ENCODE results near the gene NACC2. TPM values are rescaled to one million over a fixed set of nuclear protein-coding genes. Genes with fewer than 3 reads are reported as not detected.

The NACC2 gene
- total RNA-seq, 4 donors from 2014 or later, result 15.0 to 35.2 (median 20.7) TPM

DNA sequence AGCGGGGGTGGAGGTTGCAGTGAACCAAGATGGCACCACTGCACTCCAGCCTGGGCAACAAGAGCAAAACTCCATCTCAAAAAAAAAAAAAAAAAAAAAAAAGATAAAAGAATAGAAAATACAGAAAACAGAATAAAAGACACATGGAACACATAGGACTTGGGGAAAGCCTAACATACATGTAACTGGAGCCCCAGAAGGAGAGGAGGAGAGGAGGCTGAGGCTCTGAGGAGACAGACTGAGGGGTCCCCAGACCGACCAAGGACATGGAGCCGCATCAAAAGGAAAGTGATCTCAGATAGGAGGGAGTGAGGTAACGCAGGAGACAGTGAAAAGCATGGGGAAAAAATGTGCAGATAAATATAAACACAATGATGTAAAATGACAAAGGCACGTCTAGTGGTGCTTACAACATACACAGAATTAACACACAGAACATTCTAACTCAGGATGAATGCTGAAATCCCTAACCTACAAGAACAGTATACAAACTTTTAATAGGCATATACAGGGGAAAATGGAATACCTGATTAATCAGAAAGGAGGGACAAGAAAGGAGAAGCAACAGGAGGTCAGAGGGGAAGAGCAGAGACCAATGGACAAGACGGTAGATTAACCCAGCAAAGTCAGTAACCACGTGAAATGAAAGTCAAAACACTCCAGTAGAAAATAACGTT, 68.7 kb downstream of the NACC2 start:
- TF ChIP-seq, protein P1, sequence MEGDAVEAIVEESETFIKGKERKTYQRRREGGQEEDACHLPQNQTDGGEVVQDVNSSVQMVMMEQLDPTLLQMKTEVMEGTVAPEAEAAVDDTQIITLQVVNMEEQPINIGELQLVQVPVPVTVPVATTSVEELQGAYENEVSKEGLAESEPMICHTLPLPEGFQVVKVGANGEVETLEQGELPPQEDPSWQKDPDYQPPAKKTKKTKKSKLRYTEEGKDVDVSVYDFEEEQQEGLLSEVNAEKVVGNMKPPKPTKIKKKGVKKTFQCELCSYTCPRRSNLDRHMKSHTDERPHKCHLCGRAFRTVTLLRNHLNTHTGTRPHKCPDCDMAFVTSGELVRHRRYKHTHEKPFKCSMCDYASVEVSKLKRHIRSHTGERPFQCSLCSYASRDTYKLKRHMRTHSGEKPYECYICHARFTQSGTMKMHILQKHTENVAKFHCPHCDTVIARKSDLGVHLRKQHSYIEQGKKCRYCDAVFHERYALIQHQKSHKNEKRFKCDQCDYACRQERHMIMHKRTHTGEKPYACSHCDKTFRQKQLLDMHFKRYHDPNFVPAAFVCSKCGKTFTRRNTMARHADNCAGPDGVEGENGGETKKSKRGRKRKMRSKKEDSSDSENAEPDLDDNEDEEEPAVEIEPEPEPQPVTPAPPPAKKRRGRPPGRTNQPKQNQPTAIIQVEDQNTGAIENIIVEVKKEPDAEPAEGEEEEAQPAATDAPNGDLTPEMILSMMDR (IDR thresholded peaks at IDR 0.05; ENCODE audit: low read depth), result no peak

DNA sequence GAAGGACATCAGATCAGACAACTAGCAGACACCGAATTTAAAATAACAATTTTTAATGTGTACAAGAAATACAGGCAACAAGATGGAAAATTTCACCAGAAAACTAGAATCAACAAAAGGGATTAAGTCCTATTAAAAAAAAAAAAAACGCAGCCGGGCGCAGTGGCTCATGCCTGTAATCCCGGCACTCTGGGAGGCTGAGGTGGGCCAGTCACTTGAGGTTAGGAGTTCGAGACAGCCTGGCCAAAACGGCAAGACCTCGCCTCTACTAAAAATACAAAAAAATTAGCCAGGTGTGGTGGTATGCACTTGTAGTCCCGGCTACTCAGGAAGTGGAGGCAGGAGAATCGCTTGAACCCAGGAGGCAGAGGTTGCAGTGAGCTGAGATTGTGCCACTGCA, 69.6 kb downstream of the NACC2 start:
- TF ChIP-seq, protein P1 (IDR thresholded peaks at IDR 0.05; ENCODE audit: low read depth), result no peak

DNA sequence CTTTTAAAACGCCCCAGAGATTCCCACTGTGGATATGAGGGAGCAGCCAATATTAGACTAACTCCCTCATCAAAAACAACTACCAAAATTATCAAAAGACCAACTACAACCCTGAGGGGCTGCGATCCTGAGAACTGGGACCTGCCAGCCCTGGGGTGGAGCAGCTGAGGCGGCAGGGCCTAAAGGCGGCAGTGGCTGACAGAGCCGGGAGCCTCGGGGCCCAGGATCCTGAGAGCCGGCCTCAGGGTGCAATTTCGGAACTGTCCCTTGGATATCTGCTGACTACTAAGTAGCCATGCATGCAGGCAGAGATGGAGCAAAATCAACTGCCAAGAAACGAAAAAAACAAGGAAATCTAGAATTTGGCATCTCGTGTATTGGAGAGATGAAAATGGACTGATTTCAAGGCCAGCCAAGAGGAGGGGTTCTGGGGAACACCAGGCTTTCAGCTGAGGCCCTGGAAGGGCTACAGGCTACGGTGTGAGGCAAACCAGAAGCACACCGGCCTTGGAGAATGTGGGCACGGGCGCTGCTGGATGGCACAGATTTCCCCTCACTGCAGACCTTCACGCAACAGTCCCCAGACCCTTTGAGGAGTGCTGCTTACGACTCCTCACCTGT, 70.3 kb downstream of the NACC2 start:
- TF ChIP-seq, protein P1 (IDR thresholded peaks at IDR 0.05; ENCODE audit: low read depth), result no peak

DNA sequence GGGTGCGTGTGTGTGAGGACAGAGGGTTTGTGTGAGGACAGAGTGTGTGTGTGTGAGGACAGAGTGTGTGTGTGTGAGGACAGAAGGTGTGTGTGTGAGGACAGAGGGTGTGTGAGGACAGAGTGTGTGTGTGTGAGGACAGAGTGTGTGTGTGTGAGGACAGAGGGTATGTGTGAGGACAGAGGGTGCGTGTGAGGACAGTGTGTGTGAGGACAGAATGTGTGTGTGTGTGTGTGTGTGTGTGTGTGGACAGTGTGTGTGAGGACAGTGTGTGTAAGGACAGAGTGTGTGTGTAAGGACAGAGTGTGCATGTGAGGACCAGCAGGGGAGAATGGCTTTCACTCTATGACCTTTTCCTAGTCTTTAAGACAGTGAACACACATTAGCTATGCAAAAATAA, 70.8 kb downstream of the NACC2 start:
- TF ChIP-seq, protein P1 (IDR thresholded peaks at IDR 0.05; ENCODE audit: low read depth), result no peak

DNA sequence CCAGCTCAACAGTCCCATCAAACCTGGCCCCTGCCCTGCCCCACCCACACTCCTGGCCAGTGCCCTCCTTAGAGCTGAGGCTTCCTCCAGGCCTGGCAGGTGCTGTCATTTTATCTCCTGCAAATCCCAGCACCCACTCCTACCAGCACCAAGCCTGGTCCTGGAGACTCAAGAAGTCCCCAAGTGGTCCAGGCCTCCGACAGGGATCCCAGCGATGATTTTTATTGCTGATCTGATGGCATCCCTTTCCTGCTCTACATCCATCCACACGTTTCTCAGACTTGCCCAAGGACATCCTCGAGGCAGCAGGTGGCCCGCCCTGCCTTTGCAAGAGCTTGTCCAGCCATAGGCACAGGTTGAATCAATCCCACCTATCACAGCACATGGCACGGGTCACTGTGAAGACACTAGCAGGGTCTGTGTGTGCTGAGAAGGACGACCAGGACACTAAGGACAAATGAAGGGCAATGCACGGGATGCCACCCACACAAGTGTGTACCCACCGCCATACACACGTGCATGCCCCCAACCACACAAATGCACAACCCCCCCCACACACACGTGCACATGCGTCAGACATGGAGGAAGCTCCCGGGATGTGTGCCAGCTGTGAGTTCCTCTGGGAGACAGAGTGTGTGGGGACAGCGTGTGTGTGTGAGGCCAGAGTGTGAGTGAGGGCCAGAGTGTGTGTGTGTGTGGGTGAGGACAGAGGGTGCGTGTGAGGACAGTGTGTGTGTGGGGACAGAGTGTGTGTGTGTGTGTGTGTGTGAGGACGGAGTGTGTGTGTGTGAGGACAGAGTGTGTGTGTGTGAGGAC, 71.5 kb downstream of the NACC2 start:
- TF ChIP-seq, protein P1 (IDR thresholded peaks at IDR 0.05; ENCODE audit: low read depth), result no peak

DNA sequence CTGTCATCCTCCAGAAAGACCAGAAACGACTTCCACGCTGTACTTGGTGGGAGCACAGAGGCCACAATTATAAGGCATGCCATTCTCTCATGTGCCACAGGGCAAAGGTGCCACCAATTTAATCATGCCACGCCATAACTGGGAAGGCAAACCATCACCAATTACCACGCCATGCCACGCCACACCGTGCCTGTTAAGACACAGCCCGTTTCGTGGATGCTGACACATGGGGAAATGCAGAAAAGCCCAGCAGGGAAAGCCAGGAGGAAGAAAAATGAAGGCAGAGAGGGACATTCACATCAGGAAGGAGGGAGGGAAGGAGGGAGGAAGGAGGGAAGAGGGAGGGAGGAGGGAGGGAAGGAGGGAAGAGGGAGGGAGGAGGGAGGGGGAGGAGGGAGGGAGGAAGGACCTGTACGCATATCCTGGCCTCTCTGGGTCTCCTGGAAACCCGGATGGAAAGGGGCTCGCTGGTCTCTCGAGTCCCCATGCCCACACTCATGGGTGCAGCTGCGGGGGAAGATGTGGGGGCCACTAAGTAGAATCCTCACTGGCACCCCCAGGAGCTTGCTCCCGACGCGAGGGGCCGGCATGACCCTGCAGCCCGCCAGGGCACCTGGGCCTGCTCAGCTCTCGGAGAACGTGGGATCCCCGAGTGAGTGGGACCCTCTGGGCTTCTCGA, 72.2 kb downstream of the NACC2 start:
- TF ChIP-seq, protein P1 (IDR thresholded peaks at IDR 0.05; ENCODE audit: low read depth), result no peak
